Type B pancreatic cell (in vitro differentiated cells): ENCODE measurements around the gene TXNIP. TPM values are rescaled to one million over a fixed set of nuclear protein-coding genes. Genes with fewer than 3 reads are reported as not detected.

Experiments
- DNase-seq: peaks from one replicate; pipeline ENCODE4 v3.0.0; 2021; ENCODE audit warnings: mixed read lengths; ENCODE audit not compliant: unreplicated experiment; ENCODE audit errors: extremely low spot score
- H3K27ac Mint-ChIP-seq: 2 replicates; pipeline ENCODE4 v1.8.0; 2021; ENCODE audit warnings: mild to moderate bottlenecking, mixed read lengths
- H3K27me3 Mint-ChIP-seq: 2 replicates; pipeline ENCODE4 v1.8.0; 2021; ENCODE audit warnings: mixed read lengths
- H3K36me3 Mint-ChIP-seq: 2 replicates; pipeline ENCODE4 v1.8.0; 2021; ENCODE audit warnings: mixed read lengths
- H3K4me1 Mint-ChIP-seq: one replicate; pipeline ENCODE4 v1.8.0; 2021; ENCODE audit warnings: mixed read lengths; ENCODE audit not compliant: unreplicated experiment
- H3K4me3 Mint-ChIP-seq: 2 replicates; pipeline ENCODE4 v1.8.0; 2021; ENCODE audit warnings: mild to moderate bottlenecking, mixed read lengths
- H3K9me3 Mint-ChIP-seq: 2 replicates; pipeline ENCODE4 v1.8.0; 2021; ENCODE audit warnings: mixed read lengths
- total RNA-seq: library from RNA; stranded (reverse); gene quantifications from 2 replicates; pipeline ENCODE4 v1.2.1, GENCODE V29; 2021; ENCODE audit warnings: low replicate concordance
- TF ChIP-seq, protein P1 (sequence below): fragments of 200-600 bp; sonication (generic); conservative IDR thresholded peaks from 2 replicates; pipeline ENCODE4 v1.5.0; 2021; ENCODE audit warnings: antibody characterized with exemption, mild to moderate bottlenecking

Gene TXNIP
- total RNA-seq, 1 donor from 2014 or later, result 96.7 TPM

DNA sequence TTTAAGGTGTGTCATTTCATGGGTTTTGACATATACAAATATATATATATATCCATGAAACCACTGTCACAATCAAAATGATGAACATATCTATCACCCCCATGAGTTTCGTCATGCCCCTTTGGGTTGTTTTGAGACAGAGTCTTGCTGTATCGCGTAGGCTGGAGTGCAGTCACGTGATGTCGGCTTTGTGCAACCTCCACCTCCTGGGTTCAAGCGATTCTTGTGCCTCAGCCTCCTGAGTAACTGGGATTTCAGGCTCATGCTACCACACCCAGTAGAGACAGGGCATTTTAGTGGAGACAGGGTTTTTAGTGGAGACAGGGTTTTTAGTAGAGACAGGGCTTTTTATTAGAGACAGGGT is 17.2 kb upstream of the TXNIP start:
- Mint-ChIP-seq H3K4me3 (no peak overlapping the region), H3K27me3 (peaks cover 41% of the 10 kb centered on the region), H3K4me1 (peaks cover 8% of the 10 kb centered on the region), H3K27ac (no peak overlapping the region), H3K36me3 (no peaks in the 10 kb centered on the region), H3K9me3 (no peaks in the 10 kb centered on the region)
- TF ChIP-seq, protein P1, sequence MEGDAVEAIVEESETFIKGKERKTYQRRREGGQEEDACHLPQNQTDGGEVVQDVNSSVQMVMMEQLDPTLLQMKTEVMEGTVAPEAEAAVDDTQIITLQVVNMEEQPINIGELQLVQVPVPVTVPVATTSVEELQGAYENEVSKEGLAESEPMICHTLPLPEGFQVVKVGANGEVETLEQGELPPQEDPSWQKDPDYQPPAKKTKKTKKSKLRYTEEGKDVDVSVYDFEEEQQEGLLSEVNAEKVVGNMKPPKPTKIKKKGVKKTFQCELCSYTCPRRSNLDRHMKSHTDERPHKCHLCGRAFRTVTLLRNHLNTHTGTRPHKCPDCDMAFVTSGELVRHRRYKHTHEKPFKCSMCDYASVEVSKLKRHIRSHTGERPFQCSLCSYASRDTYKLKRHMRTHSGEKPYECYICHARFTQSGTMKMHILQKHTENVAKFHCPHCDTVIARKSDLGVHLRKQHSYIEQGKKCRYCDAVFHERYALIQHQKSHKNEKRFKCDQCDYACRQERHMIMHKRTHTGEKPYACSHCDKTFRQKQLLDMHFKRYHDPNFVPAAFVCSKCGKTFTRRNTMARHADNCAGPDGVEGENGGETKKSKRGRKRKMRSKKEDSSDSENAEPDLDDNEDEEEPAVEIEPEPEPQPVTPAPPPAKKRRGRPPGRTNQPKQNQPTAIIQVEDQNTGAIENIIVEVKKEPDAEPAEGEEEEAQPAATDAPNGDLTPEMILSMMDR, result no peak
- DNase-seq, result no peak

DNA sequence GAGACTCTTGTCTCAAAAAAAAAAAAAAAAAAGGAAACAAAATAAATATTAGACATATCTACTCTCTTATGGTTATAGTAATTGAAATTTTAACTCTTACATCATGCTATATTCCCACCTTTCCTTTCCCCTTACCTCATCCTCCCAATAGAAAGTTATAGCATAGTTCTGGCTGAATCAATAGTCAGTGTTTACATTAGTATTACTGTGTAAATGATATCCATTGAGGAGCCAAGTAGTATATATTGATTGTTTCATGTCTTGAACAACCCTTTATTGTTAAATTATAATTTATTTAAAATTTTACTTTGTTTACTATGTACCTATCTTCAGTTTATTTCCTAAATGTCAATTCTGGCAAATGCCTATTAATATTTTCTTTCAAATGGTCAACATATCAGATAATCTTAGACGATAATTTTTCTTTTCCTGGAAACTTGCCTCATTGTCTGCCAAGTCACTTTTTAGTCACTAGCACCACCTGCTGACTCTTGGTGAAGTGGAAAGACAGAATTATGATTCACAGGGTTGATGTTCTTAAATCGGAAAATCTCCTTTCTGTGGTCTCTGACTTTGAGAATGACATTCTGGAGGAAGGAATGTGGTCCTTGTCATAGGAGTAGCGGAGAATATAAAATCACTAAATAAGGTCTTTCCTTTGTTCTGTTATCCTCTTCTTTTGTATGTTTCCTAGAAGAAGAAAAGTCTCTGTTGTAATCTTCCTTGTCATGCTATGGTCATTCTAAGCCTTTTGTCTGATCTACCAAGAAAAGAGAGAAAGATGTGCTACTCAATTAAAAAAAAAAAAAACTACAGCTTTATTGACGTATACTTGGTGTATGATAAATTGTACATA is 16.6 kb upstream of the TXNIP start:
- peaks cover 8% of the 10 kb centered on the region for H3K4me1 Mint-ChIP-seq
- H3K9me3 Mint-ChIP-seq, result no peaks in the 10 kb centered on the region
- no peak for DNase-seq
- H3K4me3 Mint-ChIP-seq, result no peak overlapping the region
- TF ChIP-seq, protein P1, result peak; percentile 80
- peaks cover 35% of the 10 kb centered on the region for H3K27me3 Mint-ChIP-seq
- no peaks in the 10 kb centered on the region for H3K36me3 Mint-ChIP-seq
- H3K27ac Mint-ChIP-seq, result peak overlapping the region; percentile 6

DNA sequence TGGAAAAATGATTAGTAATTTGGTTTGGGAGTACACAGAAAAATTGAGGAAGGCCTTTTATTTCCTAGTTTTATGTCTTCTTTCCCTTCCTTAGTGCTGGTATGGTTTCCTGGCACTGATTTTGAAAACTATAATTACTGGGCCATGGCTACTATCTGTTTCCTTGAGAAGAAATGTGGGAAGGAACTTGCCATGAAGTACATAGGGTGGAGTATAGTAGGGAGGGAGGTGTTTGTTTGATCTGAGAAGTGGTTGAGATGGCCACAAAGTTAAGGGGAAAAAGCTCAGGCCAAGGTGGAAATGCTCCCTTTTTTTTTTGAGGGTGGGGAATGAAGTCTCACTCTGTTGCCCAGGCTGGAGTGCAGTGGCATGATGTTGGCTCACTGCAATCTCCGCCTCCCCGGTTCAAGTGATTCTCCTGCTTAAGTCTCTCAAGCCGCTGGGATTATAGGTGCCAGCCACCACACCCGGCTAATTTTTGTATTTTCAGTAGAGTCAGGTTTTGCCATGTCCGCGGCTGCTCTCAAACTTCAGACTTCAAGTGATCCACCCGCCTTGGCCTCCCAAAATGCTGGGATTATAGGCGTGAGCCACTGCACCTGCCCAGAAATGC is 13.9 kb upstream of the TXNIP start:
- no peak for DNase-seq
- Mint-ChIP-seq H3K4me3 (no peak overlapping the region), H3K36me3 (no peaks in the 10 kb centered on the region), H3K4me1 (peaks cover 14% of the 10 kb centered on the region), H3K27ac (no peak overlapping the region), H3K9me3 (no peaks in the 10 kb centered on the region), H3K27me3 (peaks cover 12% of the 10 kb centered on the region)
- TF ChIP-seq, protein P1, result no peak

DNA sequence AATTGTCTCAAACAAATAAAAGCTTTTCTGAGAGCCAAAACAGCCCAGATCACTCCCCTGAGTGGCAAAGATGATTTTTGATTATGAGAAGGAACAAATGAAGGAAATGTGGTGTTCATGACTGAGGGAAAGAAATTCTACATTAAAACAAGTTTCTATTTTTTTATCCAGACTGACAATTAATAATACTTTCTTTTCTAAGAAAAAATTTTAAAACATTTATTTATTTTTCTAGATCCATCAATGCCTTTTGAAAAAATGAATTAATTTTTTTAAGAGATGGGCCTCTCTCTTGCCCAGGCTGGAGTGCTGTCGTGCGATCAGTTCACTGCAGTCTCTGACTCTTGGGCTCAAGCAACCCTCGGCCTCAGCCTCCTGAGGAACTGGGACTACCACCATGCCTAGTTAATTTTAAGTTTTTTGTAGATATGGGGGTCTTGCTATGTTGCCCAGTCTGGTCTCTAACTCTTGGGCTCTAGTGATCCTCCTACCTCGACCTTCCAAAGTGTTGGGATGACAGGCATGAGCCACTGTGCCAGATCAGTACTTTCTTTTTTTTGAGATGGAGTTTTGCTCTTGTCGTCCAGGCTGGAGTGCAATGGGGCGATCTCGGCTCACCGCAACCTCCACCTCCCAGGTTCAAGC is 11.2 kb upstream of the TXNIP start:
- TF ChIP-seq, protein P1, result no peak
- DNase-seq, result no peak
- H3K36me3 Mint-ChIP-seq, result no peaks in the 10 kb centered on the region
- H3K4me1 Mint-ChIP-seq, result peaks cover 6% of the 10 kb centered on the region
- peak overlapping the region; percentile 4 for H3K27ac Mint-ChIP-seq
- no peaks in the 10 kb centered on the region for H3K27me3 Mint-ChIP-seq
- no peak overlapping the region for H3K4me3 Mint-ChIP-seq
- no peaks in the 10 kb centered on the region for H3K9me3 Mint-ChIP-seq

DNA sequence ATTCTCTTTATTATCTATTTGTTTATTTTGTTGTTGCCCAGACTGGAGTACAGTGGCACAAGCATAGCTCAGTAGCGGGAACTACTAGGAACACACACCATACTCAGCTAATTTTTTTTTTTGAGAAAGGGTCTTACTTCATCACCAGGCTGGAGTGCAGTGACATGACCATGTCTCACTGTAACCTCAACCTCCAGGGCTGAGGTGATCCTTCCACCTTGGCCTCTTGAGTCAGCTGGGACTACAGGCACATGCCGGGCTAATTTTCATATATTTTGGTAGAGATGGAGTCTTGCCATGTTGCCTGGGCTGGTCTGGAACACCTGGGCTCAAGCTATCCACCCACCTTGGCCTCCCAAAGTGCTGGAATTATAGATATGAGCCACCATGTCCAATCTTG is 5.3 kb upstream of the TXNIP start:
- no peak for DNase-seq
- no peak overlapping the region for H3K27ac Mint-ChIP-seq
- H3K9me3 Mint-ChIP-seq, result no peaks in the 10 kb centered on the region
- no peaks in the 10 kb centered on the region for H3K27me3 Mint-ChIP-seq
- H3K4me1 Mint-ChIP-seq, result peaks cover 23% of the 10 kb centered on the region
- H3K36me3 Mint-ChIP-seq, result no peaks in the 10 kb centered on the region
- TF ChIP-seq, protein P1, result no peak
- no peak overlapping the region for H3K4me3 Mint-ChIP-seq
